Sciatic nerve (tissue), 2 donors: ENCODE measurements around the gene BNIP3. TPM values are rescaled to one million over a fixed set of nuclear protein-coding genes. Genes with fewer than 3 reads are reported as not detected.

Source experiments
- ATAC-seq: fragments of 200-7000 bp; cut with Tn5 transposase; one replicate; pipeline ENCODE4 v1.9.1; 2020; ENCODE audit warnings: mild to moderate bottlenecking, moderate library complexity
- DNase-seq: peaks from one replicate; pipeline ENCODE4 v3.0.0-alpha.2; 2020; ENCODE audit warnings: low spot score
- intact Hi-C: fragments of 100-400 bp; cut with DNase I; formaldehyde crosslinking; loops from one replicate; pipeline ENCODE4 v1.14.2; 2022
- total RNA-seq: library from RNA; stranded (reverse); fragmentation: NEBNext Ultra II Directional; extraction: Animal tissue kit (Norgen Biotek cat#: 25700); gene quantifications from one replicate; pipeline ENCODE4 v1.2.1, GENCODE V29; 2021
- donor health status: DM: no; HTN: no; CAD: no.
- donor health status: DM: no; HTN: no; CAD: no.

The BNIP3 gene
- total RNA-seq, 1 donor from 2014 or later = 37.9 TPM

GRCh38 chr10:131938681-131939080 is 43.0 kb downstream of the BNIP3 start:
- DNase-seq (peak; percentile 49), ATAC-seq (no peak)
- intact Hi-C loops = no loop called here

GRCh38 chr10:131937836-131938235 is 43.9 kb downstream of the BNIP3 start:
- ATAC-seq = no peak
- intact Hi-C loops = no loop called here
- DNase-seq = peak; percentile 30

GRCh38 chr10:131936736-131937135 is 45.0 kb downstream of the BNIP3 start:
- ATAC-seq (no peak), DNase-seq (peak; percentile 32)
- intact Hi-C loops = no loop called here

GRCh38 chr10:131936294-131936693 is 45.4 kb downstream of the BNIP3 start:
- DNase-seq (no peak), ATAC-seq (no peak)
- intact Hi-C loops = no loop called here

- ATAC-seq = no peak
- intact Hi-C loops = no loop called here
- no peak for DNase-seq
Measured at GRCh38 chr10:131935260-131935659, 46.5 kb downstream of the BNIP3 start.

- peak; percentile 48 for DNase-seq
- no peak for ATAC-seq
- intact Hi-C loops = no loop called here
Measured at GRCh38 chr10:131934769-131935168, 47.0 kb downstream of the BNIP3 start.

GRCh38 chr10:131933696-131934086 is 48.0 kb downstream of the BNIP3 start:
- ATAC-seq (no peak), DNase-seq (no peak)
- intact Hi-C loops = no loop called here

GRCh38 chr10:131933016-131933695 is 48.6 kb downstream of the BNIP3 start:
- intact Hi-C loops = no loop called here
- ATAC-seq (no peak), DNase-seq (peak; percentile 33)

GRCh38 chr10:131931981-131932380 is 49.7 kb downstream of the BNIP3 start:
- DNase-seq (peak; percentile 41), ATAC-seq (no peak)
- intact Hi-C loops = no loop called here

- DNase-seq = peak; percentile 38
- intact Hi-C loops = no loop called here
- no peak for ATAC-seq
Measured at GRCh38 chr10:131930586-131931330, 51.0 kb downstream of the BNIP3 start.

- intact Hi-C loops = no loop called here
- DNase-seq = no peak
Measured at GRCh38 chr10:131930150-131930549, 51.6 kb downstream of the BNIP3 start.

GRCh38 chr10:131929122-131929845 is 52.4 kb downstream of the BNIP3 start:
- intact Hi-C loops = no loop called here
- DNase-seq (peak; percentile 35), ATAC-seq (no peak)

More at GRCh38 chr10:131930150-131930549, 51.6 kb downstream of the BNIP3 start:
- no peak for ATAC-seq

- ATAC-seq (peak; percentile 35), DNase-seq (peak; percentile 23)
- intact Hi-C loops = no loop called here
Measured at GRCh38 chr10:131928248-131929095, 53.3 kb downstream of the BNIP3 start.

GRCh38 chr10:131926743-131927595 is 54.8 kb downstream of the BNIP3 start:
- ATAC-seq (no peak), DNase-seq (peak; percentile 44)
- intact Hi-C loops = no loop called here

GRCh38 chr10:131926253-131926652 is 55.5 kb downstream of the BNIP3 start:
- intact Hi-C loops = no loop called here
- ATAC-seq (no peak), DNase-seq (peak; percentile 28)

- DNase-seq (peak; percentile 26), ATAC-seq (no peak)
- intact Hi-C loops = no loop called here
Measured at GRCh38 chr10:131925716-131926115, 56.0 kb downstream of the BNIP3 start.

- no peak for DNase-seq
- ATAC-seq = no peak
- intact Hi-C loops = no loop called here
Measured at GRCh38 chr10:131925011-131925649, 56.6 kb downstream of the BNIP3 start.
